GM23248 (cell line): ENCODE data around the gene GAS2L1. TPM values are rescaled to one million over a fixed set of nuclear protein-coding genes. Genes with fewer than 3 reads are reported as not detected.

Source experiments
- DNase-seq: peaks from one replicate; pipeline ENCODE4 v3.0.0-alpha.2; 2015
- H2AFZ ChIP-seq: fragments of 200-600 bp; sonication (generic); 2 replicates; pipeline ENCODE4 v1.6.1; 2016; ENCODE audit warnings: antibody characterized with exemption
- H3F3A ChIP-seq: fragments of 200-600 bp; sonication (generic); 2 replicates; pipeline ENCODE4 v1.6.1; 2016; ENCODE audit warnings: mild to moderate bottlenecking, antibody characterized with exemption, mixed run types; ENCODE audit not compliant: insufficient read depth
- H3K27ac ChIP-seq: fragments of 200-600 bp; sonication (generic); 2 replicates; pipeline ENCODE4 v1.5.1; 2016; ENCODE audit warnings: mild to moderate bottlenecking
- H3K27me3 ChIP-seq: fragments of 200-600 bp; sonication (generic); replicated peaks from 2 replicates; pipeline ENCODE4 v1.6.1; 2016; ENCODE audit warnings: mild to moderate bottlenecking; ENCODE audit not compliant: insufficient read depth
- H3K36me3 ChIP-seq: fragments of 200-600 bp; sonication (generic); 2 replicates; pipeline ENCODE4 v1.6.1; 2016; ENCODE audit warnings: low read depth, mild to moderate bottlenecking
- H3K4me1 ChIP-seq: fragments of 200-600 bp; sonication (generic); 2 replicates; pipeline ENCODE4 v1.6.1; 2016; ENCODE audit warnings: mild to moderate bottlenecking; ENCODE audit not compliant: insufficient read depth
- H3K4me2 ChIP-seq: fragments of 200-600 bp; sonication (generic); one replicate; pipeline ENCODE4 v1.6.1; 2016; ENCODE audit warnings: mild to moderate bottlenecking; ENCODE audit not compliant: unreplicated experiment
- H3K4me3 ChIP-seq: fragments of 200-600 bp; sonication (generic); 2 replicates; pipeline ENCODE4 v1.5.1; 2016; ENCODE audit warnings: mild to moderate bottlenecking
- H3K79me2 ChIP-seq: fragments of 200-600 bp; sonication (generic); 2 replicates; pipeline ENCODE4 v1.6.1; 2016; ENCODE audit warnings: mild to moderate bottlenecking; ENCODE audit not compliant: insufficient read depth
- H3K9ac ChIP-seq: fragments of 200-600 bp; sonication (generic); 2 replicates; pipeline ENCODE4 v1.6.1; 2016; ENCODE audit warnings: mild to moderate bottlenecking
- H3K9me2 ChIP-seq: fragments of 200-600 bp; sonication (generic); 2 replicates; pipeline ENCODE4 v1.6.1; 2016; ENCODE audit warnings: mixed run types, mild to moderate bottlenecking, moderate library complexity; ENCODE audit not compliant: insufficient read depth
- H3K9me3 ChIP-seq: fragments of 200-600 bp; sonication (generic); one replicate; pipeline ENCODE4 v1.6.1; 2017; ENCODE audit warnings: low read depth
- H4K20me1 ChIP-seq: fragments of 200-600 bp; sonication (generic); 2 replicates; pipeline ENCODE4 v1.6.0; 2016; ENCODE audit not compliant: insufficient read depth
- EZH2 ChIP-seq: fragments of 200-600 bp; sonication (generic); IDR thresholded peaks from 2 replicates; pipeline ENCODE4 v1.6.1; 2018; ENCODE audit warnings: antibody characterized with exemption, mild to moderate bottlenecking; ENCODE audit not compliant: insufficient read depth, poor library complexity, severe bottlenecking
- EZH2phosphoT487 ChIP-seq: fragments of 200-600 bp; sonication (generic); IDR thresholded peaks from 2 replicates; pipeline ENCODE4 v1.6.1; 2018; ENCODE audit warnings: antibody characterized with exemption, moderate library complexity, mild to moderate bottlenecking, low read depth; ENCODE audit not compliant: insufficient read depth
- WGBS, 2 experiments: methylation state at CpG; one replicate each; pipeline ENCODE4 v1.1.6; 2015 to 2017; ENCODE audit warnings: low lambda C conversion rate in 2 of 2, low coverage in 1 of 2; ENCODE audit errors: missing lambda C conversion rate in 2 of 2; 5-methylcytosine and 5-hydroxymethylcytosine counted together
- in situ Hi-C: fragments of 300-500 bp; cut with MboI; formaldehyde crosslinking; loops from 2 replicates; pipeline ENCODE4 v1.15.0; 2020
- polyA plus RNA-seq: library from polyadenylated mRNA; unstranded; fragments of >200 nt; fragmentation: Nextera tagmentation; extraction: Ambion mirVana; gene quantifications from 2 replicates; pipeline ENCODE4 v1.2.1, GENCODE V29; 2016
- total RNA-seq: library from RNA; depleted of rRNA; stranded (reverse); fragments of >200 nt; shearing (Covaris generic); gene quantifications from 2 replicates; pipeline ENCODE4 v1.2.3, GENCODE V29; 2014

The GAS2L1 gene
- total and polyA plus RNA-seq, 2 experiments from 2014 or later, result 21.2 to 23.7 TPM

DNA sequence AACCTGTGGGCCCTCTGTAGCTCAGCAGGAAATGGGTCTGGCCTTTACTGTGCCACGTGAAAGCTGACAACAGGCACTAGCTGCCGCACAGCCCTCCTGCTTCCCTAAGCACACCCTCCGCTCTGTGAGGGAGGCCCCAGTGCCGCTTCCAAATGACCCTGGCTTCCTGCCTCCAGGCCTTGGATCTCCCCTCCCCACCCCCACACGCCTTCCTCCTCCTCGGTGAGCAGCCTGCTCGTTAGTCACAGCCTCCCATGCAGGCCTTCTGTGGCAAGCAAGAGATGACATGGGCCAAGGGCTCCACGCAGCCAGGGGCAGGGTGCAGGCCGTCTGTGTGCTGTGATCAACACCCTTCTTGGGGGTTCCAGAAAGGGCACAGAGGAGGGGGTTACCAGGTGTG lies 24.3 kb downstream of the GAS2L1 start:
- no peaks in the 10 kb centered on the region; the same call in 1 of the 2 replicates for H3K36me3 ChIP-seq

GRCh38 chr22:29331213-29331612 lies 24.8 kb downstream of the GAS2L1 start:
- H3K27ac ChIP-seq, result no peak overlapping the region
- no peaks in the 10 kb centered on the region for H3K79me2 ChIP-seq
- TF ChIP-seq EZH2phosphoT487 (no peak), EZH2 (no peak)
- H3K9me2 ChIP-seq, result no peaks in the 10 kb centered on the region
- 80 to 89% methylated on average over 8 of the region's 8 CpGs for WGBS, 2 experiments
- no peak overlapping the region for H3K4me3 ChIP-seq
- H2AFZ ChIP-seq, result no peak overlapping the region
- no peaks in the 10 kb centered on the region for H3K9me3 ChIP-seq
- in situ Hi-C loops, result no loop called here
- DNase-seq, result no peak
- H3K4me1 ChIP-seq, result no peaks in the 10 kb centered on the region
- H4K20me1 ChIP-seq, result no peaks in the 10 kb centered on the region
- H3K36me3 ChIP-seq, result no peaks in the 10 kb centered on the region; the same call in 1 of the 2 replicates
- H3K9ac ChIP-seq, result no peak overlapping the region
- H3K4me2 ChIP-seq, result no peak overlapping the region
- H3K27me3 ChIP-seq, result no peaks in the 10 kb centered on the region
- H3F3A ChIP-seq, result no peaks in the 10 kb centered on the region

More for the DNA sequence above, 24.3 kb downstream of the GAS2L1 start:
- H3K9ac ChIP-seq, result no peak overlapping the region
- no peaks in the 10 kb centered on the region for H3K9me3 ChIP-seq
- H3K27ac ChIP-seq, result no peak overlapping the region
- in situ Hi-C loops, result no loop called here
- 66% methylated on average over 9 of the region's 9 CpGs for WGBS, 2 experiments
- no peaks in the 10 kb centered on the region for H3K9me2 ChIP-seq
- H3K4me1 ChIP-seq, result no peaks in the 10 kb centered on the region
- DNase-seq, result no peak
- H4K20me1 ChIP-seq, result no peaks in the 10 kb centered on the region
- TF ChIP-seq EZH2 (no peak), EZH2phosphoT487 (no peak)
- H3K4me2 ChIP-seq, result no peak overlapping the region
- H2AFZ ChIP-seq, result no peak overlapping the region
- H3F3A ChIP-seq, result no peaks in the 10 kb centered on the region
- H3K27me3 ChIP-seq, result no peaks in the 10 kb centered on the region
- no peaks in the 10 kb centered on the region for H3K79me2 ChIP-seq
- H3K4me3 ChIP-seq, result no peak overlapping the region

DNA sequence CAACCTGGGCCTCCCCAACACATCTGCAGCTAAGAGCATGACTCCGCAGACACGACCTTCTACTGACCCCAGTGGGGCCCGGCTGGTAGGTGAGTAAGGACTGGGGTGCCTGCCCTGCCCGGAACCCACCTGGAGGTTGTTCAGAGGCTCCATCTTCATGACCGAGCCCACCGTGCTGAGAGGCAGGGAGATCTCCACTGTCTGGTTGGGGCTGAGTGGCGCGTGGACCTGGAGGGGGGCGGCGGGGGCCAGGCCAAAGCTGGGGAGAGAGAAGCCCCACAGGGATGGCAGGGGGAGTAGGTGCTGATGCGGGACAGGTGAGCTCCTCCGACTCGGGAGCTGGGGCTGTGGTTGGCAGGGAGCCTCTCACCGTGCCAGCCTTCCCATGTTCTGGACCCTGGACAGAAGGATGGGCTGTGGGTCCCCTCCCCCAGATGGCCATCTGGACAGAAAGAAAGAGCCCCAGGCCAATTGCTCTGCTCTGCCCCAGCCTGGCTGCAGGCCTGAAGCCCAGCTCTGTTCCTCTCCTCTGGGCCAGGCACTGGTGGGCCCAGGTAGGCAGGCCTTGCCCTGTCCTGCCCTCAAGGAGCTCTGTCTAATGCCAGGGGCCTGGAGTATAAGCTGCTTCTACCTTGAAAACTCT lies 25.3 kb downstream of the GAS2L1 start:
- Histone ChIP-seq H4K20me1 (no peaks in the 10 kb centered on the region), H3K9me3 (no peaks in the 10 kb centered on the region), H3K9me2 (no peaks in the 10 kb centered on the region), H3K36me3 (no peaks in the 10 kb centered on the region), H3K27me3 (no peaks in the 10 kb centered on the region), H3F3A (no peaks in the 10 kb centered on the region), H3K79me2 (no peaks in the 10 kb centered on the region), H3K27ac (no peak overlapping the region), H3K4me2 (no peak overlapping the region), H3K4me3 (no peak overlapping the region), H3K9ac (no peak overlapping the region), H3K4me1 (no peaks in the 10 kb centered on the region), H2AFZ (no peak overlapping the region)
- WGBS, 2 experiments, result 85 to 90% methylated on average over 9 to 13 of the region's 14 CpGs
- no peak for TF ChIP-seq EZH2phosphoT487
- TF ChIP-seq EZH2, result no peak
- DNase-seq, result no peak
- in situ Hi-C loops, result no loop called here

DNA sequence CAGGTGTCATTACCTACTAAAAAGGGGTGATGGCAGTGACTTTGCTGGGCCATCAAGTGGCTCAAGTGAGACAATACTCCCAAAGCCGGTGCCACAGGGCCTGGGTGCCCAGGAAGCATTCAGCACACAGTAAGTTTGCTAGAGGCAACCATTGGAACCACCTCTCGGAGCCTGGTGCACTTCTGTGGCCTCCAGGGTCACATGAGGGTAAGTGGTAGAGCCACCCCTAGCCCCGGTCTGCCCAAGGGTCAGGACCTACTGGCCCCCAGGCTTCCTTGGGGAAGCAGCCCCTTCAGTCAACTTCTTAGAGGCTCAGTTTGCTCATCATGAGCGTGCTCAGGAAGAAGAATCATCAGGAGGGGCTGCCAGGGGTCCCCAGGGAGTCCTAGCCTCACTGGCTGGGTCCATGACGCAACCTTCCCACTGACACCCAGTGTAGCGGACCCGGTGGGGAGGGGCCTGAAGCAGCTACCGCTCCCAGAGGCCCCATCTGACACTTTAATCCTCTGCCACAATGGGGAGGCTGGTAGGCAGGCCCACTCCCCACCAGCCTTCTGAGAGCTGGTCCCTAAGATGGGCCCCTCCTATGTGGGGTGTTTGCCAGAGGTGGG lies 26.5 kb downstream of the GAS2L1 start:
- Histone ChIP-seq H3K9me3 (no peaks in the 10 kb centered on the region), H3K4me1 (no peaks in the 10 kb centered on the region), H3K4me2 (no peak overlapping the region), H3K9ac (no peak overlapping the region), H3K36me3 (no peaks in the 10 kb centered on the region; the same call in 1 of the 2 replicates), H3K27ac (no peak overlapping the region), H4K20me1 (no peaks in the 10 kb centered on the region), H3K4me3 (no peak overlapping the region), H3F3A (no peaks in the 10 kb centered on the region), H3K9me2 (no peaks in the 10 kb centered on the region), H3K27me3 (no peaks in the 10 kb centered on the region), H2AFZ (no peak overlapping the region), H3K79me2 (no peaks in the 10 kb centered on the region)
- TF ChIP-seq EZH2 (no peak), EZH2phosphoT487 (no peak)
- WGBS, 2 experiments, result 95 to 97% methylated on average over 8 of the region's 8 CpGs
- in situ Hi-C loops, result no loop called here
- DNase-seq, result no peak
